PC-3 (cell line): ENCODE results near the gene VTN.

ENCODE experiments used
- CTCF ChIP-seq: fragments of 300-600 bp; sonication (generic); conservative IDR thresholded peaks from 2 replicates; pipeline ENCODE4 v1.5.1; 2017; ENCODE audit warnings: antibody characterized with exemption, low read depth, mild to moderate bottlenecking, low read length
- EZH2 ChIP-seq: fragments of 300-600 bp; sonication (generic); IDR thresholded peaks from one replicate; pipeline ENCODE4 v1.6.1; 2017; ENCODE audit warnings: antibody characterized with exemption, mild to moderate bottlenecking, low read length; ENCODE audit not compliant: unreplicated experiment
- EZH2phosphoT487 ChIP-seq: fragments of 300-600 bp; sonication (generic); IDR thresholded peaks from 2 replicates; pipeline ENCODE4 v1.6.1; 2018; ENCODE audit warnings: mild to moderate bottlenecking, antibody characterized with exemption, low read length, borderline replicate concordance

- TF ChIP-seq CTCF (no peak), EZH2 (no peak), EZH2phosphoT487 (no peak)
These were observed 2.8 kb upstream of the VTN start for GRCh38 chr17:28372945-28373274.
